Stimulated activated naive CD8-positive, alpha-beta T cell treated with anti-CD3 and anti-CD28 coated beads, Interleukin-15, Interleukin-2, amounts not matched to agents 100 ng/mL and 50 ng/mL, for 24 hours (primary cell): ENCODE results near the gene ENDOV.

Experiments used
- H3K27ac Mint-ChIP-seq: one replicate; pipeline ENCODE4 v1.8.0; 2021; ENCODE audit warnings: mild to moderate bottlenecking, mixed read lengths
- H3K27me3 Mint-ChIP-seq: one replicate; pipeline ENCODE4 v1.8.0; 2021; ENCODE audit warnings: mixed read lengths
- H3K36me3 Mint-ChIP-seq: one replicate; pipeline ENCODE4 v1.8.0; 2021; ENCODE audit warnings: low read depth, mixed read lengths
- H3K4me1 Mint-ChIP-seq: one replicate; pipeline ENCODE4 v1.8.0; 2021; ENCODE audit warnings: low read depth, mixed read lengths
- H3K4me3 Mint-ChIP-seq: one replicate; pipeline ENCODE4 v1.8.0; 2021; ENCODE audit warnings: mild to moderate bottlenecking, mixed read lengths
- H3K9me3 Mint-ChIP-seq: one replicate; pipeline ENCODE4 v1.8.0; 2021; ENCODE audit warnings: mixed read lengths

The ENDOV gene

DNA sequence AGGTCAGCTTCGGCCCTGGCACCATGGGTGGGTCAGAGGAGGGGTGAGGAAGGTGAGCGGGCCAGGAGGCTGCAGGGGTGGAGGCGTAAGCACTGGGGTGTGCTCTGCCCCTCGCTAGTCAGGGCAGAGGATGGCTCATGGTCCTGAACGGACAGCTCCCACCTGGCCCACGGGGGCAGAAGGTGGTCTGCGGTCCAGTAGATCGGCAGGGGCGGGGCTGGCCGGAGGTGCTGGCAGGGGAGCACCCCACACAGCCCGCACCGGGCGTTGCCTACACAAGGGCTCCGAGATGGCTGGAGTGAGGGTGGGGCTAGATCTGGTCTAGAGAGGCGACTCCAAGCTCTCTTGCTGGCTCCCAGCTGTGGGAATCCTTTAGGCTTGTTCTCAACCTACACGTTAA is 53.3 kb downstream of the ENDOV start:
- no peak overlapping the region for H3K4me3 Mint-ChIP-seq
- H3K4me1 Mint-ChIP-seq, result peaks cover 12% of the 10 kb centered on the region
- H3K27ac Mint-ChIP-seq, result no peak overlapping the region
- peaks cover 58% of the 10 kb centered on the region for H3K27me3 Mint-ChIP-seq
- H3K9me3 Mint-ChIP-seq, result no peaks in the 10 kb centered on the region
- no peaks in the 10 kb centered on the region for H3K36me3 Mint-ChIP-seq

DNA sequence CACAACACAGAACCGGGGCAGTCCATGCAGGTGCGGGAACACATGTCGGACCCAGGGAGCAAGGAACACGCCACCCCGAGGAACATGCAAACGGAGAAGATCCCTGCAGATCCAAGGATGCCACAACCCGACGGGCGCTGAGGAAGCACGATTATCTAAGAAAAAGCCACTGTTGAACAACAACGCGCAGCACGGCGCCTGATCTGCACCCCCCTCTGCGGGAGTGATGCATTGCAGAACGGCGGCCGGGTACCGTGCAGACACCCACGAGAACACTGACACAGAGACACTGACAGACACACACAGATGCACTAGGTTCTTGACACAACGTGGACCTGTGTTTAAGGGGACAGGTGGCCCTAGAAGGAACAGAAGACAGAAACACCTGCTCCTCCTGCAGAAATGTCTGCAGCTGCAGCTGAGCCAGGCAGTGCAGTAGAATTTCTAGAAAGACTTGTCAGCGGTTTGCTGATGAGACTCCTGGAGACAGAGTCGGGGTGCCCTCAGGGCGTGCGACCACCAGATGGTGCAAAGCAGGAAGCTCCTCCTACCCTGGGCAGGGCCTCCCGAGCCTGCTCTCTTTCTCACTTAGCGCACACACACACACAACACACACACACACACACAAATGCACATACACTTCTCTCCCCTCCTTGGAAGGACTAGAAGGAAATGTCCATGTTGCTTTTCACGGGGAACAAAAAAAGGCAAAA is 54.0 kb downstream of the ENDOV start:
- H3K4me1 Mint-ChIP-seq, result peaks cover 12% of the 10 kb centered on the region
- peaks cover 62% of the 10 kb centered on the region for H3K27me3 Mint-ChIP-seq
- H3K9me3 Mint-ChIP-seq, result no peaks in the 10 kb centered on the region
- no peak overlapping the region for H3K4me3 Mint-ChIP-seq
- no peak overlapping the region for H3K27ac Mint-ChIP-seq
- no peaks in the 10 kb centered on the region for H3K36me3 Mint-ChIP-seq

DNA sequence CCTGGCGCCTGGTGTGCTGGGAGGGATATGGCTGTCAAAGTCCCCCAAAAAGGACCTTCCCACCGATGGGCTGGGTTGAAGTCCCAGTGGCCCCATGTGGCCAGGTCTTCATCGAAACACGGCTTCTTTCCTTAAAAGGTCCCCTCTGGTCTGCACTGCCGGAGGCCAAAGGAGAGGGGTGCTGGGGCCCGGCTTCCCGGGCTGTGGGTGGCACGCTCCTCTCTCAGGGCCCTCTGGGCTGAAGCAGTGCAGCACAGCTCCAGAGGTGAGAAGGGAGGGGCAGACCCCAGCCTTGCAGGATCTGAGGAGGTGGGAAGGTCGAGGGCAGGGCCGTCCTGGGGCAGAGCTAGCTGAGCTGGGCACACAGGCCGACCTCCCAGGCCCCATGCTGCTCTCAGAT is 54.7 kb downstream of the ENDOV start:
- Mint-ChIP-seq H3K9me3 (no peaks in the 10 kb centered on the region), H3K4me3 (no peak overlapping the region), H3K27ac (no peak overlapping the region), H3K27me3 (peaks cover 69% of the 10 kb centered on the region), H3K36me3 (no peaks in the 10 kb centered on the region), H3K4me1 (peaks cover 18% of the 10 kb centered on the region)

DNA sequence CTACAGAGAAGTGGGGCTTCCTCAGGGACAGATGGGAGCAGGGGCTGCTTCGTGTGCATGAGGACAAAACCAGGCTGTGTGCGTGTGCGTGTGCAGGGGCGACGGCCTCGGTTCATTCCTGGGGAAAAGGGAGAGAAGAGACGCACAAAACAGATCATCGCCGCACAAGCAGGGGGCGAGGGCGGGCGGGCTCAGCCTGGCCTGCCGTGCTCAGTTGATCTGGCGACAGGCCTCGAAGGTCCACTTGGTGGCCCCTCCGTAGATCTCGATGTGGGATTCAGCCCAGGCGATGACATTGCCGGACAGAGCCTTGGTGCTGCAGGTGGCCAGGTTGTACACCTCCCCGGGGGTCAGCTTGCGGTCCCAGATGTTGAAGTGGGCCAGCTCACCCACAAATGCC is 55.6 kb downstream of the ENDOV start:
- no peak overlapping the region for H3K4me3 Mint-ChIP-seq
- H3K36me3 Mint-ChIP-seq, result no peaks in the 10 kb centered on the region
- no peaks in the 10 kb centered on the region for H3K9me3 Mint-ChIP-seq
- H3K27me3 Mint-ChIP-seq, result peaks cover 75% of the 10 kb centered on the region
- no peak overlapping the region for H3K27ac Mint-ChIP-seq
- H3K4me1 Mint-ChIP-seq, result peaks cover 27% of the 10 kb centered on the region

DNA sequence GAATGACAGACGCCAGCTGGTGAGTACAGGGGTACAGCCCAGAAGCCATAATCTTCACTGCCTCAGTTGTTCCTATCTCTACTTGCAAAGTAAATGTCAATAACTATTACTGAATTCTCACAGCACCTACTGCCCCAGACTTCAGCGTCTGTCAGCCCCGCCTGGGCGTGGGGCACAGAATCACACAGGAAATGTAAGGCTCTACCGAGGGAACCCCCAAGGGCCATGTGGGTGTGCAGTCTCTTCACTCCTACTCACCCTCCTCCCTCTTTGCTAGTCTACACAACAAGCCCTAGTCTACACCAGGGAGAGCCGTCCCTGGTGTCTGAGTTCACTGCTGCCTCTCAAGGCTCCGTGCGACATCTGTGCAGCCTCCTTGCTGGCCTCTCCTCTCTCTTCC is 57.0 kb downstream of the ENDOV start:
- H3K36me3 Mint-ChIP-seq, result no peaks in the 10 kb centered on the region
- H3K4me1 Mint-ChIP-seq, result peaks cover 27% of the 10 kb centered on the region
- H3K27me3 Mint-ChIP-seq, result peaks cover 72% of the 10 kb centered on the region
- no peaks in the 10 kb centered on the region for H3K9me3 Mint-ChIP-seq
- H3K27ac Mint-ChIP-seq, result no peak overlapping the region
- peak overlapping the region; percentile 52 for H3K4me3 Mint-ChIP-seq

DNA sequence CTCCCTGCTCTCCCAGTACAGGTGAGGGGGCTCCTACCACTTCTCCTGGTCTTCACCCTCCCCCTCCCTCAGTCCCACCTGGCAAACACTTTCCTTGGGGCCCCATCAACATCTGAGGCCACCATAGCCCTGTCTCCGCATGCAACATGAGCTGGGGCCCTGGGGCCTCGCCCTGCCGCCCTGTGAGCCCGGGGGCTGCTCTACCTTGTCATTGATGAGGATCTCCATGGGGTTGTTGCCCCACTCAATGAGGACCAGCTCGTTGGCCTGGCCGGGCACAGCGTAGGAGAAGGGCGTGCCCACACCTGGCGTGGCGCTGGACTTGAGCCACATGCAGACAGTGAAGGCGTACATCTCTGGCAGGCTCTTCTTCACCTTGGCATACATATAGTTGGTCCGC is 58.0 kb downstream of the ENDOV start:
- Mint-ChIP-seq H3K27ac (no peak overlapping the region), H3K9me3 (no peaks in the 10 kb centered on the region), H3K4me3 (no peak overlapping the region), H3K4me1 (peaks cover 27% of the 10 kb centered on the region), H3K36me3 (no peaks in the 10 kb centered on the region), H3K27me3 (peaks cover 61% of the 10 kb centered on the region)

DNA sequence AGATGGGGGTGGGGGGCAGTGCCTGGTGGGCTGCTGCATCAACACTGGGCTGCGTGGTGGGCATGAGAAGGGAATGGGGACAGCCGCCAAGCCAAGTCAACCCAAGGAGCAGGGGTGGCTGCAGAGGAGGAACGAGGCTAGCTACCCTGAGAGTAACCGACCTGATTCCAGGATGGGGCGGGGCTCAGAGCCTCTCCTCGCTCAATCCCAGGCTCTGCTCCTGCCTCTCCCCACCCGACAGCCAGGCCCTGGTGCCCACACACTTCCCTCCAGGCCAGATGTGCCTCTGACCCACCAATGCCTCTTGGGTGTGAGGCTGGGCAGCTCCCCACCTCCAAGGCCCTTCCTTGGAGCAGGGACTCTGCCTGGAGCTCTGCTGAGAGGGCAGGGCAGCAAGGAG is 58.7 kb downstream of the ENDOV start:
- H3K4me1 Mint-ChIP-seq, result peaks cover 27% of the 10 kb centered on the region

DNA sequence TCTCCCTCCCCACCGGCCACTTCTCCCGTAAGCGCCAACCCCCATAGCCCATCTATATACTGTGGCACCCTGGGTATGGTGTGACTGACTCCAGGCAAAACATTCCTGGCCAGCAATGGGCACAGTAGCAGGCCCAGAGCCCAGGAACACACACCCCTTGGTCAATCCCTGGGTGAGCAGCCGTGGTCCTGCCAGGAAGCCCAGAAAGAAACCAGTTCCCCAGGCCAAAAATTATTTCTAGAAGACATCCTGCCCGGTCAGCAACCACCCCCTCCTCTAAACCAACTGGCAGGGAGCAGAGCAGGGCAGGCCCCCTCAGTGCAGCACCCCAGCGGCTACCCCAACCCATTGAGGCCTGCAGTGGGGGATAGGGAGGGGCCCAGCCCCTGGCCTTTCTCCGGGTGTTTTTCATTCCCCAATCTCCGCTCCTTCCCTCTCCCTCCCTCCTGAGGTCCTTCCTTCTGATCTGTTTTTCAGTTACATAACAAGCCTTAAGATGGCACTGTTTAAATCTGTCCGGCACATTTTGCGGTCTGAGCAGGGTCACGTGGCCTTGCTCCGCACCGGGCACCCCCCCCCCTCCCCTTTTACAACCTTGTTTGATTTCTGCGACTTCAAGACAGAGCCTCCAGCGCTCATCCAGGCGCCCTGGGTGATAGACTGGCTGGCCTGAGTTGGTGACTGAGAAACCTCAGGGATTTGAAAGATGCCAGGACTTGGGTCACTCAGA is 59.4 kb downstream of the ENDOV start:
- H3K36me3 Mint-ChIP-seq, result no peaks in the 10 kb centered on the region
- no peaks in the 10 kb centered on the region for H3K9me3 Mint-ChIP-seq
- H3K27ac Mint-ChIP-seq, result no peak overlapping the region

More for the DNA sequence above, 58.7 kb downstream of the ENDOV start:
- peaks cover 56% of the 10 kb centered on the region for H3K27me3 Mint-ChIP-seq
- no peak overlapping the region for H3K4me3 Mint-ChIP-seq
- H3K36me3 Mint-ChIP-seq, result no peaks in the 10 kb centered on the region
- H3K9me3 Mint-ChIP-seq, result no peaks in the 10 kb centered on the region
- no peak overlapping the region for H3K27ac Mint-ChIP-seq

DNA sequence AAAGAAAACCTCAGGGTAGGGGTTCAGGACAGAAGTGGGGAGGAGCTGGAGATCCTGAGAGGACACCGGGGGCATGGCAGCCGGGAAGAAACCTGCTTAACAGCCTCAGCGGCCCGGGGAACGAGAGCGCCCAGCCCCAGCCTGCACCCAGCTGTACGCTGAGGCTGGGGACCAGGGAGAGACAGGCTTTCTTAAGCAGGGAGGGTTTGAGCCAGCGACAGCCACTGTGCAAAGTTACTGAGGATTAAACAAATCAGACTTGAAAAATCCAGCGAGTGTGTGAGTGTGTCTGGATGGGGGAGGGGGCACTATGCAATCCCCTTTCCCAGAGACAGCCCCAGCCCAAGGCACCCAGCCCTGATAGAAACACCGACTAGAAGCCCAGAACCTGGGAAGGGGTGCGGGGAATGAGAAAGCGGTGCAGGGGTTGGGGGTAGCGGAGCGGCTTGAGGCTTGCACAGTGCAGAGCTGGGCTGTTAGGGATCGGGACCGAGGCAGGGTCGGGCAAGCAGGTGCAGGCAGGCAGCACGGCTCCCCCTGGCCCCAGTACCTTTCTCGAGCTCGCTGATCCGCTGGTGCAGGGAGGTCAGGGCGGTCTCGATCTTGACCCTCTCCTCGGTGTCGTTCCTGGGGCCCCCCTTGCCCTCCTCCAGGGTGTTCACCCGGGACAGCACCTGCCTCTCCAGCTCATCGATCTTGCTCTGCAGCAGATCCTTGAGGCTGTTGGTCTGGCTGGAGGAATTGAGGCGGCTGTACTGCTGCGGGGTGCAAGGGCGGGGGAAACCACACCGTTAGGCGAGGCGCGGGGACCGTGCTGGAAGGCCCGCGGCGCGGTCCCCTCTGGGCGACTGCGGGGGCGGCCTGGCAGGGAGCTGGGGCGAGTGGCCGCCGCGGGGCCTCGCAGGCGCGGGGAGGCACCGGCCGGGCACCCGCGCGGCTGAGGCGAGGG is 60.3 kb downstream of the ENDOV start:
- H3K4me1 Mint-ChIP-seq, result peaks cover 31% of the 10 kb centered on the region
- no peaks in the 10 kb centered on the region for H3K36me3 Mint-ChIP-seq
- peak overlapping the region; percentile 66 for H3K4me3 Mint-ChIP-seq
- H3K27me3 Mint-ChIP-seq, result peaks cover 62% of the 10 kb centered on the region
- H3K27ac Mint-ChIP-seq, result no peak overlapping the region
- H3K9me3 Mint-ChIP-seq, result no peaks in the 10 kb centered on the region

More for the DNA sequence above, 59.4 kb downstream of the ENDOV start:
- peaks cover 31% of the 10 kb centered on the region for H3K4me1 Mint-ChIP-seq
- H3K4me3 Mint-ChIP-seq, result peak overlapping the region; percentile 66
- H3K27me3 Mint-ChIP-seq, result peaks cover 56% of the 10 kb centered on the region

DNA sequence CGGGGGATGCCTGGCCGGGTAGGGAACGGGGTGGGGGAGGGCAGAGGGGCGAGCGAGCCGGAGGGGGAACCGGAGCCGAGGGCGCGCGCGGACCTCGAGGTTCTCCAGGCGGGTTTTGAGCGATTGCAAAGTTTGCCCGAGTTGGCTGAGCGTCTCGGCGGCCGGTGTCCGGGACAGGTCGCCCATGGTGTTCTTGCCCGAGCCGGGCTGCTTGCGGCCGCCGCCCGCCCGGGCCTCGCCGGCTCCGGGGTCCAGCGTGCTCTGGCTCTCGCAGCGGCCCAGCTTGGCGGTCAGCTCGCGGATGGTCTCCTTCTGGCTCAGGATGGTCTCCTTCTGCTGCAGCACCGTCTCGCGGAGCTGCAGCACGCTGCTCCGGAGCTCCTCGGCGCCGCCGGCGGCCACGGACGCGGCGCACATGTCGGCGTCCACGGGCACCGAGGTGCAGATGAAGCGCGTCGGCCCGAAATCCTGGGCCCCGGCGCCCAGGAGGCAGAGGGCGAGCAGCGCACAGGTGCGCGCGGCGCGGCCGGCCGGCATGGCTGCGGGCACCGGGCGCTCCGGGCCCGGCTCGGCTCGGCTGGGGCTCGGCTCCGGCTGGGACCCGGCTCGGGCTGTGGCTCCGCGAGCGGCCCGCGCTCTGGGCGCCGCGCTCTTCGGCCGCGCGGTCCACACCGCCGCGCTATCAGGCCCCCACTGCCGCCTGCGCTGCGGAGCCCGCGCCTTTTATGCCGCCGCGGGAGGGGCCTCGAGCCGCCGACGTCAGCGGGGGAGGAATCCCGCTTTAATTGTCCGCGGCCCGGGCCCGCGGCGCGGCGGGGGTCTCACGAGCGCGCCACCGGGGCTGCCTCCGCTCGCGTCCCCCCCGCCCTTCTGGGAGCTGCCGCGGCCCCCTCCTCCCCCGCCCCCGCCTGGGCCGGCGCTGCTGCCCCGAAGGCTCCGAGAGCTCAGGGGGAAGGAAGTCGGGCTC is 61.2 kb downstream of the ENDOV start, which contains the start of gene NPTX1:
Gene NPTX1, minus strand, starts transcription at position 698 of the 967 bp plus-strand sequence. Its CDS starts 161 bp downstream, at position 537.
- no peaks in the 10 kb centered on the region for H3K9me3 Mint-ChIP-seq
- H3K4me1 Mint-ChIP-seq, result peaks cover 30% of the 10 kb centered on the region
- peaks cover 64% of the 10 kb centered on the region for H3K27me3 Mint-ChIP-seq
- H3K4me3 Mint-ChIP-seq, result peak within 1 kb of the TSS; percentile 66
- no peaks in the 10 kb centered on the region for H3K36me3 Mint-ChIP-seq
- H3K27ac Mint-ChIP-seq, result no peak within 1 kb of the TSS

DNA sequence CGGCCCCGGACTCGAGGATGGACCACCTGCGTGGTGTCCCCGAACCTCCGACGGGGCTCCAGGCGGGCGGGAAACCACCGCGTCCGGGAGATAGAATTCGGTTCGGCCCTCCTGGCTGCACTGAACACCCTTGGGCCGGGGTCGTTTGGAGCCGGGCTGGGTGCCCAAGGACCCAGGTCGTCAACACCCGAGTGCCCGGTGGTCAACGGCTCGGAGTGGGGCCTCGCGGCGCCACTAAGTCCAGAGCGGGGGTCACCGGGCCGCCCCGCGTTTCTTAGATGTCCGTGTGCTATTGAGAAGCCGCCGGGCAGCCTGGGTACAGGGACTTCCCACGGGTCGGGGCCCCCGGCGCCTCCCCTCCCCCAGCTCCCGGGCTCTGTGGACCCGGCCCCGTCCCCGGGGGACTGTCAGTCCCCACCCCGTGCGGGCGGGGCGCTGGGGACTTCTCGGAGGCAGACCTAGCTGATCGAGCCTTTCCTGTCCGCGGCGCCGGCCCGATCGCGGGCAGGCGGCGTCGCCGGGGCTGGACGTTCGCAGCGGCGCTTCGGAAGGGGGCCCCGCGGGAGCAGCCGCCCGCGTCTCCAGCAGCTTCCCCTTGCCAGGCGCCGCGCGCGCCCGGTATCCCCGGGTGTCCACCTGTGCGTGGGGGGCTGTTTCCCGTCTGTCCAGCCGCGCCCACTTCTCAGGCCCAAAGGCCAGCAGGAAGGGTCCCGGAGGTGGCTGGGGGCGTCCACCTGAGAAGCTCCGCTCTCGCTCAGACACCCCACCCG is 62.1 kb downstream of the ENDOV start:
- peaks cover 61% of the 10 kb centered on the region for H3K27me3 Mint-ChIP-seq
- H3K27ac Mint-ChIP-seq, result no peak overlapping the region
- no peak overlapping the region for H3K4me3 Mint-ChIP-seq
- H3K9me3 Mint-ChIP-seq, result no peaks in the 10 kb centered on the region
- no peaks in the 10 kb centered on the region for H3K36me3 Mint-ChIP-seq
- peaks cover 23% of the 10 kb centered on the region for H3K4me1 Mint-ChIP-seq

DNA sequence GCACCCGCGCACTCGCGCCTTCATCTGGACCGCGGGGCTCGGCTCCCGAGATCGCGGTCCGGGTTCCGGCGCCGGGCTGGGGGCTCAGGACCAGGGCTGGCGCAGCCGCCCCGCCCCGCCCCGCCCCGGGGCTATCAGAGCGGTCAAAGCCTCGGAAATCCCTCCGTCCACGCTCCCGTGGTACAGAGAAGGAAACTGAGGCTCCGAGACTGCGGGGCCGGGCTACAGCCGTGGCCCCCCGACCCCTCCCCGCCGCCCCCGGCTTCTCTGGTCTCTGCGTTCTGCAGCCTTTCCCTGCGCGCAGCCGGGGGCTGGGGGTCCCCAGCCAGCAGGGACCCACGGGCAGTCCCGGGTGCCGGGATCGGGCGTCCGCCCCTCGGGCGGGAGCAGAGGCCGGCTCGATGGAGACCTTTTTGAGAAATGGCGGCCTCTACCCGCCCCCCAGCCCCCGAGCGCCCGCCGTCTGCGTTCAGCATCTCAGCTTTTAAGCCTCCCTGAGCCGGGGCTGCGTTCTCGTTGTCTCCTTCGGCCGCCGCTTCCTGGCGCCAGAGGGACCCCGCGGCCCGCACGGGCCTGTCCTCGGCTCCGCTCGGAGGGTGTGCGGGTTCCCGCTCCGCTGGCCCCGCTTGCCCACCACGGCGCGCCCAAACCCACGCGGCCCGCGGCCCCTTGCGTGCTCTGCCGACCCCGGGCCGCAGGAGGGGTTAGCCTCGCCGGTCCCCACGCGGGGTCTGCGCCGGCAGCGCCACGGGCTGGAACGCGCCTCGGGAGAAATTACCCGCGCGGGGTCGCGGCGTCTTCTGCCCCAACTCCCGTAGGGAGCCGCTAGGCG is 62.9 kb downstream of the ENDOV start:
- Mint-ChIP-seq H3K36me3 (no peaks in the 10 kb centered on the region), H3K27ac (no peak overlapping the region), H3K9me3 (no peaks in the 10 kb centered on the region), H3K4me1 (peaks cover 19% of the 10 kb centered on the region), H3K4me3 (no peak overlapping the region), H3K27me3 (peaks cover 63% of the 10 kb centered on the region)
